Memory B cell (primary cell): ENCODE data around the gene GOLGA6L10.
"Not testable (repeated sequence)": the region's sequence is repeated elsewhere in the genome, so short reads cannot be mapped to it uniquely, and the experiment has no call there.

Source experiments
- ATAC-seq: fragments of 150-1000 bp; cut with Tn5 transposase; 2 replicates; pipeline ENCODE4 v1.10.0; 2021; ENCODE audit warnings: low read depth, mild to moderate bottlenecking, moderate library complexity
- DNase-seq, 2 donors: peaks; one replicate each; pipeline ENCODE4 v3.0.0; 2022; ENCODE audit warnings: low spot score in 2 of 2
- H3K27ac Mint-ChIP-seq: one replicate; pipeline ENCODE4 v1.8.0; 2022; ENCODE audit warnings: mild to moderate bottlenecking, moderate library complexity, mixed read lengths
- H3K27me3 Mint-ChIP-seq: one replicate; pipeline ENCODE4 v1.8.0; 2022; ENCODE audit warnings: mixed read lengths
- H3K36me3 Mint-ChIP-seq: one replicate; pipeline ENCODE4 v1.8.0; 2022; ENCODE audit warnings: mild to moderate bottlenecking, mixed read lengths
- H3K4me1 Mint-ChIP-seq: one replicate; pipeline ENCODE4 v1.8.0; 2022; ENCODE audit warnings: mixed read lengths
- H3K4me3 Mint-ChIP-seq: one replicate; pipeline ENCODE4 v1.8.0; 2022; ENCODE audit warnings: mild to moderate bottlenecking, moderate library complexity, mixed read lengths
- H3K9me3 Mint-ChIP-seq: one replicate; pipeline ENCODE4 v1.8.0; 2022; ENCODE audit warnings: mixed read lengths

Gene GOLGA6L10

DNA sequence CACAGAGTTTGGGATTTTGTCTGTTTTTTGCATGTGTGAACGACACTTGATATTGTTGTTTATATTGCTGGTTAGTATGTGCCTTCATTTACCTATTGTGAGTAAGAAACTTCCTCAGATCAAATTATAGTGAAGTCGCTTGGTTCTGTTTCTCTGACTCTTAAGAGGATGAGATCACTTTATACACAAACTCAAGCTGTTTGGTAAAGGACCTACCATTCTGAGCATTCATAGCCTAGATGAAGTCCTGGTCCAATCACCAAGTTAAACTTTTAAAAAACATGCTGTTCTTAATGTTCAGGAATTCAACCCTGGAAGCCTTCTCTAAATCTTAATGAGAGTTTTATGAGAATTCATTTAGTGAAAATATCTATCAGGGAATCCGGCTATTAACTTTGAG is 15.3 kb upstream of the GOLGA6L10 start:
- ATAC-seq, H3K36me3 Mint-ChIP-seq, H3K27me3 Mint-ChIP-seq, H3K4me1 Mint-ChIP-seq, H3K4me3 Mint-ChIP-seq, DNase-seq, H3K27ac Mint-ChIP-seq, H3K9me3 Mint-ChIP-seq: not testable (repeated sequence)

- not testable (repeated sequence) for H3K4me3 Mint-ChIP-seq, H3K27ac Mint-ChIP-seq, H3K36me3 Mint-ChIP-seq, ATAC-seq, H3K9me3 Mint-ChIP-seq, DNase-seq, H3K27me3 Mint-ChIP-seq, H3K4me1 Mint-ChIP-seq
These were observed 13.5 kb upstream of the GOLGA6L10 start for GRCh38 chr15:82362790-82363189.

- not testable (repeated sequence) for ATAC-seq, H3K27me3 Mint-ChIP-seq, H3K9me3 Mint-ChIP-seq, H3K36me3 Mint-ChIP-seq, H3K27ac Mint-ChIP-seq, DNase-seq, H3K4me1 Mint-ChIP-seq, H3K4me3 Mint-ChIP-seq
These were observed 11.3 kb upstream of the GOLGA6L10 start for GRCh38 chr15:82360618-82361017.

DNA sequence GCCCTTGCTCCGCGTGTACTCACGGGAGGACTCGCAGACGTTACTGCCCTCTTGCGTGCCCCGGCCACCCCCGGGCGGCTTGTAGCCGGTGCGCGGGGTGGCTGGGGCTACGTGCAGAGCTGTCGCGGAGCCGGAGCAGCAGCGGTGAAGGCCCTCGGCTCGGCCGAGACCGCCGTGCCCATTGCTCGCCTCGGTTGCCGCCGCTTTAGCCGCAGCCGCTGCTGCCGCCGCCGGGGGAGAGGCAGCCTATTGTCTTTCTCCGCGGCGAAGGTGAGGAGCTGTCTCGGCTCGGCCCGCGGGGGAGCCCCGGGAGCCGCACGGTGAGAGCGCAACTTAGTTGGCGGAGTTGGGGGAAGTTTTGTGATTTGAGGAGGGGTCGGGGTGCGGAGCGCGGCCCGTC is 5.8 kb upstream of the GOLGA6L10 start:
- not testable (repeated sequence) for H3K4me3 Mint-ChIP-seq, H3K36me3 Mint-ChIP-seq, H3K9me3 Mint-ChIP-seq, H3K4me1 Mint-ChIP-seq, ATAC-seq, H3K27me3 Mint-ChIP-seq, DNase-seq, H3K27ac Mint-ChIP-seq

GRCh38 chr15:82354546-82354945 is 5.3 kb upstream of the GOLGA6L10 start:
- peak overlapping the region; percentile 43 for H3K4me3 Mint-ChIP-seq
- H3K9me3 Mint-ChIP-seq, H3K36me3 Mint-ChIP-seq, ATAC-seq, H3K4me1 Mint-ChIP-seq, H3K27ac Mint-ChIP-seq, DNase-seq, H3K27me3 Mint-ChIP-seq: not testable (repeated sequence)

- DNase-seq, H3K4me1 Mint-ChIP-seq, H3K9me3 Mint-ChIP-seq, H3K4me3 Mint-ChIP-seq, H3K36me3 Mint-ChIP-seq, ATAC-seq, H3K27me3 Mint-ChIP-seq, H3K27ac Mint-ChIP-seq: not testable (repeated sequence)
These were observed 1.6 kb downstream of the GOLGA6L10 start for GRCh38 chr15:82347645-82348044.

GRCh38 chr15:82345176-82345575 is 4.1 kb downstream of the GOLGA6L10 start:
- DNase-seq, H3K4me1 Mint-ChIP-seq, H3K9me3 Mint-ChIP-seq, H3K36me3 Mint-ChIP-seq, H3K4me3 Mint-ChIP-seq, H3K27me3 Mint-ChIP-seq, H3K27ac Mint-ChIP-seq, ATAC-seq: not testable (repeated sequence)

- not testable (repeated sequence) for H3K27ac Mint-ChIP-seq, H3K9me3 Mint-ChIP-seq, H3K4me3 Mint-ChIP-seq
These were observed 4.9 kb downstream of the GOLGA6L10 start for GRCh38 chr15:82344421-82344820.

GRCh38 chr15:82343851-82344250 is 5.4 kb downstream of the GOLGA6L10 start:
- not testable (repeated sequence) for DNase-seq, H3K36me3 Mint-ChIP-seq, H3K4me3 Mint-ChIP-seq, H3K4me1 Mint-ChIP-seq, H3K9me3 Mint-ChIP-seq, H3K27me3 Mint-ChIP-seq, H3K27ac Mint-ChIP-seq, ATAC-seq

More at GRCh38 chr15:82344421-82344820, 4.9 kb downstream of the GOLGA6L10 start:
- not testable (repeated sequence) for ATAC-seq, H3K27me3 Mint-ChIP-seq, H3K4me1 Mint-ChIP-seq, H3K36me3 Mint-ChIP-seq, DNase-seq

GRCh38 chr15:82342632-82343374 is 6.5 kb downstream of the GOLGA6L10 start:
- not testable (repeated sequence) for H3K27ac Mint-ChIP-seq, H3K4me1 Mint-ChIP-seq, H3K9me3 Mint-ChIP-seq, H3K36me3 Mint-ChIP-seq, H3K27me3 Mint-ChIP-seq, ATAC-seq, H3K4me3 Mint-ChIP-seq
- peak in 1 of 2 donors; percentile 22 for DNase-seq

DNA sequence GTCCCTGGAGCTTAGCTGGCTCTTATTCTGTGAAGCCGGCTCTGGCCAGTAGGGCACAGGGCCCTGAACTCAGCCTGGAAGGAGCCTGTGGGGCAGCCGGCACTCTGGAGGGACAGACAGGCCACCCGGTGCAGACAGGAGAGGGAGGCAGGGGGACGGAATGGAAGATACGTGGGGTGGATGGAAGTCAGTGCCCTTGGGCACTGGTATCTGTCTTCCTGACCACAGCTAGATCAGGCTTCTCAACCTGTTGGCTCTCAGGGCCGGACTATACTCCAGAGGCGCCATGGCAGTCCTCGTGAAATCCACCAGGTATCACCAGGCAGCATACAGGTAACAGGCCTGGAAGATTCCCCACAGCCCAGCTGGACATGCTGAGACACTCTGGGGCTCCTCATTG is 10.7 kb downstream of the GOLGA6L10 start:
- H3K9me3 Mint-ChIP-seq, H3K27ac Mint-ChIP-seq, H3K27me3 Mint-ChIP-seq, ATAC-seq, H3K36me3 Mint-ChIP-seq, H3K4me3 Mint-ChIP-seq, H3K4me1 Mint-ChIP-seq: not testable (repeated sequence)
- DNase-seq: peak in 1 of 2 donors; percentile 5

GRCh38 chr15:82338053-82338452 is 11.2 kb downstream of the GOLGA6L10 start:
- H3K27me3 Mint-ChIP-seq, DNase-seq, H3K36me3 Mint-ChIP-seq, H3K27ac Mint-ChIP-seq, H3K9me3 Mint-ChIP-seq, H3K4me3 Mint-ChIP-seq, H3K4me1 Mint-ChIP-seq, ATAC-seq: not testable (repeated sequence)

DNA sequence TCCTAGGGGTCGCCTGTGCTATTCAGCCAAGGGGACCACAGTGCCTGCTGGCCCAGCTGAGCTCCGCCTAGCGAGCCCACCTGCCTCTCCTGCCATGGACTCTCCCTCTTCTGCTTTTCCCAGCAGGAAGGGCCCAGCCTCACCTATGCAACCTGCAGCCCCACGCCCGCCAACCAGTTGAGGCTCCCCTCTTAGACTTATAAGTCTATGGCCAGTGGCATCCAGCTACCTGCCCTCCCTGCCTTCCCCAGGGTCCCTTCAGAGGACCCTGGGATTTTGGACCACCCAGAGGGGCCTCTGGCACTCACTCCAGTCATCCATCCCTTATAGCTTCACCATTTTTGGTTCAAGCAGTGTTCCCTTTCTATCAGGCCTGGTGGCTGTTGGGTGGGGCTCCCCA is 12.2 kb downstream of the GOLGA6L10 start:
- H3K27me3 Mint-ChIP-seq, H3K4me3 Mint-ChIP-seq, H3K36me3 Mint-ChIP-seq, H3K27ac Mint-ChIP-seq, DNase-seq, ATAC-seq, H3K9me3 Mint-ChIP-seq, H3K4me1 Mint-ChIP-seq: not testable (repeated sequence)

DNA sequence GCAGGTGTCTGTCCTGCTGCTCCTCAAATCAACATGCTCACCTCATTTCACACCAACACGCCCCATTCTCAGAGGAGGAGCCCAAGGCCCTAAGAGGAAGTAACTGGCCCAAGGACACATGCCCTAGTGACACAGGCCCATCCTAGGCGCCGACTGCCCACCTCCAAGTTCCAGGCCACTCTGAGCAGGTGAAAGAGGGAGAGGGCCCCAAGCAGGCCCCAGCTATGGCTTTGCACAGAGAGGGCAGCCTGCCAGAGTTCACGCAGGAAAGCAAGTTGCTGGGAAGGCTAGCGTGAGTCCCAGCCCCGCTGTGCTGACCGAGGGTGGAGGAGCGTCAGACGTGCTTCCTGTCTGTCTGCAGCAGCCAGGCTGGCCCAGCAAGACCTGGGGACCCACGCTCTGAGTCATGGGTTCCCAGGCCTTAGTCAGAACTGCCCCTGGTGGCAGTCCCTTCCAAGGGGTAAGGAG is 13.1 kb downstream of the GOLGA6L10 start:
- not testable (repeated sequence) for H3K27me3 Mint-ChIP-seq, ATAC-seq, H3K36me3 Mint-ChIP-seq, H3K9me3 Mint-ChIP-seq, H3K27ac Mint-ChIP-seq, H3K4me3 Mint-ChIP-seq, H3K4me1 Mint-ChIP-seq, DNase-seq

DNA sequence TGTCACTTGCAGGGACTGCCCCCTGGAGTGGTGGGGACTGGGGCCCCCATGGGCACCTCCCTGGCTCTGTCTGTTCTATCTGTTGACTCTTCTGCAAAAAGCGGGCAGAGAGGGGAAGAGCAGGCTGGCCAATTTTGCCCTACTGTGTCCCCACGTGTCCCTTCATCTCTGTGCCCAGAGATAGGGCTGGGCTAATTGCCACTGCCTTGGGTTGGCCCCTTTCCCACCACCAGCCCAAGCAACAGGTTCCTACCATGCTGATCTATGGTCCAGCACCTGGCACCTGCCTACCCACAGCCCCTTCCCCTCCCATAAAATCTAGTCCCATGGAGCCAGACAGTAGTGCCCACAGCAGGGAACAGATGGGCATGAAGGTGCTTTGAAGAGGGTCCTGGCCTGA is 14.3 kb downstream of the GOLGA6L10 start:
- H3K4me3 Mint-ChIP-seq, H3K4me1 Mint-ChIP-seq, ATAC-seq, H3K36me3 Mint-ChIP-seq, DNase-seq, H3K27me3 Mint-ChIP-seq, H3K27ac Mint-ChIP-seq, H3K9me3 Mint-ChIP-seq: not testable (repeated sequence)
